Esophagus squamous epithelium (tissue), 5 donors: ENCODE results near the gene NUP188. TPM values are rescaled to one million over a fixed set of nuclear protein-coding genes. Genes with fewer than 3 reads are reported as not detected.

Experiments
- DNase-seq: peaks from one replicate; lab custom pipeline; 2025; lab: John Stamatoyannopoulos, UW
- H3K27ac ChIP-seq, 4 donors: fragments of 200-600 bp; sonication (generic); one replicate each; pipeline ENCODE4 v1.5.1; 2016 to 2019; ENCODE audit warnings: mild to moderate bottlenecking in 1 of 4
- H3K27me3 ChIP-seq, 4 donors: fragments of 200-600 bp; sonication (generic); 1 replicate in 3 of 4; 2 replicates in 1 of 4; pipeline versions ENCODE4 v1.5.1 to v1.6.0; 2017 to 2021; ENCODE audit warnings: antibody characterized with exemption in 1 of 4
- H3K36me3 ChIP-seq, 3 donors: fragments of 200-600 bp; sonication (generic); one replicate each; pipeline ENCODE4 v1.5.1; 2016 to 2019
- H3K4me1 ChIP-seq, 3 donors: fragments of 200-600 bp; sonication (generic); one replicate each; pipeline ENCODE4 v1.5.1; 2017 to 2019
- H3K4me3 ChIP-seq, 4 donors: fragments of 200-600 bp; sonication (generic); 1 replicate in 3 of 4; 2 replicates in 1 of 4; pipeline ENCODE4 v1.5.1; 2016 to 2019; ENCODE audit warnings: mild to moderate bottlenecking in 2 of 4, moderate library complexity in 1 of 4
- H3K9me3 ChIP-seq, 3 donors: fragments of 200-600 bp; sonication (generic); one replicate each; pipeline ENCODE4 v1.5.1; 2016 to 2019
- POLR2A ChIP-seq, 4 donors: fragments of 450-650 bp; IDR thresholded peaks; one replicate each; pipeline ENCODE4 v1.6.1; 2017; ENCODE audit warnings: antibody characterized with exemption in 4 of 4, mild to moderate bottlenecking in 4 of 4, moderate library complexity in 3 of 4
- WGBS, 2 donors: methylation state at CpG; one replicate each; pipeline ENCODE4 v1.1.5; 2018; 5-methylcytosine and 5-hydroxymethylcytosine counted together
- intact Hi-C: fragments of 100-400 bp; cut with DNase I; formaldehyde crosslinking; loops from one replicate; pipeline ENCODE4 v1.15.0; 2022
- total RNA-seq, 4 donors: library from RNA; depleted of rRNA; stranded (reverse); fragments of >200 nt; gene quantifications; one replicate each; pipeline ENCODE4 v1.1.0, GENCODE V29; 2016
- TF ChIP-seq, protein P1 (sequence below), 6 experiments: fragments of 450-650 bp in 4 of 6; fragments of 200-600 bp in 2 of 6; sonication (generic) in 2 of 6; IDR thresholded peaks; one replicate each; pipeline ENCODE4 v1.5.1; 2016 to 2019; ENCODE audit warnings: antibody characterized with exemption in 6 of 6, mild to moderate bottlenecking in 4 of 6, moderate library complexity in 4 of 6
- donor health status: DM: yes; HTN: yes; CAD: no.

Gene NUP188
- total RNA-seq, 4 donors from 2014 or later, result 61.0 to 78.6 (median 67.1) TPM

DNA sequence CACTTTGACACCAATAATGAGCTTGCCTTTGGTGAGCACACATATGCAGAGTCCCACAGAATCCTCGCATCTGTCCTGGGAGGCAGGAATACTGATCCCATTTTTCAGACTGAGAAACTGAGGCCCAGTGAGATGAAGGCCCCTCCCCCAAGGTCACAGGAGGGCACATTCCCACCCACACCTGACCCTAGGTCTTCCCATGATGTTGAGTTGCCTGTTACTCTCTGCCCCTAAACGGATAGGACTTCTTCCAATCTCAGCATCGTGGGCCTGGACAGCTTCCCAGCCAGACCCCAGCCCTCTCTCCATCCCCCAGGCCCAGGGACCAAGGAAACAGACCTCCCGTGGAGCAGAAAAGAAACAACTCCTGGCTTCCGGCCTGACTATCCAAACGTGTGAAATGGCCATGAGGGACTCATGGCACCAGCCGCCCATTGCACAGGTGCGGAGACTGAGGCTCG, 79.8 kb downstream of the NUP188 start:
- TF ChIP-seq, protein P1, sequence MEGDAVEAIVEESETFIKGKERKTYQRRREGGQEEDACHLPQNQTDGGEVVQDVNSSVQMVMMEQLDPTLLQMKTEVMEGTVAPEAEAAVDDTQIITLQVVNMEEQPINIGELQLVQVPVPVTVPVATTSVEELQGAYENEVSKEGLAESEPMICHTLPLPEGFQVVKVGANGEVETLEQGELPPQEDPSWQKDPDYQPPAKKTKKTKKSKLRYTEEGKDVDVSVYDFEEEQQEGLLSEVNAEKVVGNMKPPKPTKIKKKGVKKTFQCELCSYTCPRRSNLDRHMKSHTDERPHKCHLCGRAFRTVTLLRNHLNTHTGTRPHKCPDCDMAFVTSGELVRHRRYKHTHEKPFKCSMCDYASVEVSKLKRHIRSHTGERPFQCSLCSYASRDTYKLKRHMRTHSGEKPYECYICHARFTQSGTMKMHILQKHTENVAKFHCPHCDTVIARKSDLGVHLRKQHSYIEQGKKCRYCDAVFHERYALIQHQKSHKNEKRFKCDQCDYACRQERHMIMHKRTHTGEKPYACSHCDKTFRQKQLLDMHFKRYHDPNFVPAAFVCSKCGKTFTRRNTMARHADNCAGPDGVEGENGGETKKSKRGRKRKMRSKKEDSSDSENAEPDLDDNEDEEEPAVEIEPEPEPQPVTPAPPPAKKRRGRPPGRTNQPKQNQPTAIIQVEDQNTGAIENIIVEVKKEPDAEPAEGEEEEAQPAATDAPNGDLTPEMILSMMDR (IDR thresholded peaks at IDR 0.05), result no peak
- TF ChIP-seq POLR2A (IDR thresholded peaks at IDR 0.05), result no peak
- DNase-seq, result no peak
- H3K4me1 ChIP-seq, result peaks cover 31 to 73% (median 37%) of the 10 kb centered on the region in 3 donors
- peak overlapping the region; percentile 77 to 93 (median 89) for H3K4me3 ChIP-seq
- no peaks in the 10 kb centered on the region for H3K9me3 ChIP-seq
- H3K36me3 ChIP-seq, result no peaks in the 10 kb centered on the region
- intact Hi-C loops, result no loop called here
- H3K27ac ChIP-seq, result peak overlapping the region; percentile 85 to 93 (median 88)
- 38 to 44% methylated on average over 4 to 5 of the region's 9 CpGs for WGBS, 2 donors
- H3K27me3 ChIP-seq, result no peaks in the 10 kb centered on the region

DNA sequence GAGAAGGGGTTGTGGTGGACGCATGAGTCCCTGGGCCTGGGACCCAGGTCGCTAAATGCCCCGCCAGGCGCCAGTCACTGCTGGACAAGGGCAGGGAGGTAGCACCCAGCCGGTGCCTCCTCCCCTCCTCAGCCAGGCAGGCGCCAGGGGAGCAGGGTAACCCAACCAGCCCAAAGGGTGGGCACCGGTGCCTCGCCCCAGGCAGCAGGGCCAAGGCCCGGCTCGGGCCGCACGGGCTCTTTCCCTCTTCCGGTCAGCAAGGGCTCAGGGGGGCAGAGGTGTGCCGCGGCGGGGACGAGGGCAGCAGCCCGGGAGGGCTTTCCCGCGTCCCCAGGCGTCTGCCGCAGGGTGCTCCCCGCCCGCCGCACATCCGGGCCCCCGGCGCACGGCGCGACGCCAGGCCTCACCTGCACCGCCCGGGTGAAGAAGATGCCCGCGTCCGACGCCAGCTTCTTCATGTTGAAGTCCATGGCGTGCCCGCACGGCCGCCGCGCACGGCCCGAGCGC, 80.2 kb downstream of the NUP188 start:
- DNase-seq, result no peak
- Histone ChIP-seq H3K36me3 (no peaks in the 10 kb centered on the region), H3K4me1 (peaks cover 28 to 69% (median 33%) of the 10 kb centered on the region in 3 donors), H3K4me3 (peak overlapping the region; percentile 77 to 93 (median 89)), H3K9me3 (no peaks in the 10 kb centered on the region), H3K27me3 (no peaks in the 10 kb centered on the region), H3K27ac (peak overlapping the region; percentile 85 to 93 (median 88))
- 0% methylated on average over 9 of the region's 47 CpGs; no CpG with 5 or more reads in 1 of the 2 donors for WGBS, 2 donors
- intact Hi-C loops, result no loop called here
- TF ChIP-seq, protein P1 (IDR thresholded peaks at IDR 0.05), result no peak
- no peak for TF ChIP-seq POLR2A (IDR thresholded peaks at IDR 0.05)

DNA sequence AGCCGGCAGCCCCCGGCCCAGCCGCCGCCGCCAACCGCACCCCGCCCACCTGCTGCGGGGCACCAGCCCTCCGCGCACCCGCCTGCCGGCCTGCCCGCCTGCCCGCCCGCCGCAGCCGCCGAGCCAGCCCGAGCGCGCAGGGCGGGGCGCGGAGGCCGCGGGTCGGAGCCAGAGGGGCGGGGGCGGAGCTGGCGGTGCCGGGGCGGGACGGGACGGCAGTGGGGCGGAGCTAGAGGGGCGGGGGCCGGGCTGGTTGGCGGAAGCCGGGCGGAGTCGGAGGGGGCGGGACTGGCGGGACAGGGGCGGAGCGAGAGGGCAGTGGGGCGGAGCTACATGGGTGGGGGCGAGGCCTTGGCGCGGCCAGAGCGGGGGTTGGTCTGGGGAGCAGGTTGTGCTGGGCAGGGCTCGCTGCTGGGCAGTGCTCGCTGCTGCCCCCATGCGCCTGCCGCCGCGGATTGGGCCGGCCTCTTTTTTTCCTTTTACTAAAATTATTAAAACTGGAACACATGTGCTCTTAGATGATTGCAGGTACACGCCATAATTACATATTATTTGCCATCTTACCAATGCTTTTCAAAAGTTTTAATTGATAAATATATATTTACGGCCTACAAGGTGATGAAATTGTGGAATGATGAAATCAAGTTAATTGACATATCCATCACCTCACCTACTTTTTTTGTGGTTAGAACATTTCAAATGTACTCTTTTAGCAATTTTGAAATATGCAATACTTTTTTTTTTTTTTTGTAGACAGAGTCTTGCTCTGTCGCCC, 80.9 kb downstream of the NUP188 start, which contains the start of gene SH3GLB2:
Gene SH3GLB2 (minus strand): TSS at position 140 of the 775 bp plus-strand sequence. CDS start 177 bp downstream, outside the sequence.
- no peaks in the 10 kb centered on the region for H3K36me3 ChIP-seq
- no peaks in the 10 kb centered on the region for H3K9me3 ChIP-seq
- peak within 1 kb of the TSS; percentile 77 to 93 (median 89) for H3K4me3 ChIP-seq
- H3K4me1 ChIP-seq, result peaks cover 28 to 62% (median 33%) of the 10 kb centered on the region in 3 donors
- whole genome bisulfite sequencing, 2 donors, result 6 to 7% methylated on average over 14 of the region's 60 CpGs
- H3K27ac ChIP-seq, result peak within 1 kb of the TSS; percentile 85 to 93 (median 88)
- intact Hi-C loops, result no loop called here
- peak; percentile 78 for DNase-seq
- no peaks in the 10 kb centered on the region for H3K27me3 ChIP-seq
- TF ChIP-seq POLR2A (IDR thresholded peaks at IDR 0.05), result peak in 1 of 4 donors; percentile 38
- TF ChIP-seq, protein P1 (IDR thresholded peaks at IDR 0.05), result peak; percentile 67 to 84 (median 81)

DNA sequence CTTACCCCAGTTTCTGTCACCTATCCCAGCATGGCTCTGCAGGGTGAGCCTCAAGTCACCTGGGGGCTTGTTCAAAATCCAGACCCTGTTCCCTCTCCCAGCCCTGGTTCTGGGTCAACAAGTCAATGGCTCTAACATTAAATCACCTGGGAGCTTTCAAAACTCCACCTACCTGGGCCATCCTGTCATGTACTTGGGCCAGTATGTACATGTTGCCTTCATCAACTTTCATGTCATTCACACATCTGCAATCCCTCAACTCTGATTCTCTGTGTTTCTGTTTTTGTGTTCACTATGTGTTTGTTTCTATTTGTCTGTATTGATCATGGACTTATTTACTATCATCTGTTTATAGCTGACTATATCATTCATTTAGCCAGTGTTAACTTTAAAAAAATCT, 82.7 kb downstream of the NUP188 start:
- no peak for DNase-seq
- no peak for TF ChIP-seq POLR2A (IDR thresholded peaks at IDR 0.05)
- TF ChIP-seq, protein P1 (IDR thresholded peaks at IDR 0.05), result no peak
- no peaks in the 10 kb centered on the region for H3K36me3 ChIP-seq

DNA sequence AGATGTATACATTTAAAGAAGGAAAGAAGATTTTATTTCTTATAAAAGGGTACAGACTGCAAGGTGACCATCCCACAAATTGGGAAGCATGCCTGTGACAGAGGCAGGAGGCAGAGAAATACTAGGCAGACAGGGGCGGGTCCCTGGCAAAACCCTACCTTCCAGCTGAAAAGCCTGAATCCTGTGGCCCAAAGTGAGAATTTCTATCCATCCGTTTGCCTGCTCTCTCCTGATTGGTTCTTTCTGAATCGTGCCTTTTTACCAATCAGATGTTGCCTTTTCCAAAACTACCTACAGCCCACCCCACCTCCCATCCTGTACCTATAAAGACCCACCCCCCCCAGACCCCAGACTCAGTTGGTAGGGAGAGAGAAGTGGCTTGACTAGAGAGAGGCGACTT, 84.0 kb downstream of the NUP188 start:
- DNase-seq, result no peak
- H3K36me3 ChIP-seq, result no peaks in the 10 kb centered on the region
- TF ChIP-seq, protein P1 (IDR thresholded peaks at IDR 0.05), result no peak
- TF ChIP-seq POLR2A (IDR thresholded peaks at IDR 0.05), result no peak
- intact Hi-C loops, result no loop called here
- WGBS, 2 donors, result 61 to 73% methylated on average over 3 to 4 of the region's 4 CpGs
- no peak overlapping the region for H3K4me3 ChIP-seq
- H3K27ac ChIP-seq, result no peak overlapping the region
- H3K4me1 ChIP-seq, result peaks cover 17 to 47% (median 22%) of the 10 kb centered on the region in 3 donors
- no peaks in the 10 kb centered on the region for H3K27me3 ChIP-seq
- H3K9me3 ChIP-seq, result no peaks in the 10 kb centered on the region

More for the DNA sequence above, 82.7 kb downstream of the NUP188 start:
- intact Hi-C loops, result no loop called here
- Histone ChIP-seq H3K27ac (peak overlapping the region; percentile 10 to 63 (median 52)), H3K9me3 (no peaks in the 10 kb centered on the region), H3K4me1 (peaks cover 28 to 51% (median 33%) of the 10 kb centered on the region in 3 donors), H3K27me3 (no peaks in the 10 kb centered on the region), H3K4me3 (no peak overlapping the region)
